C4-2B (cell line): ENCODE results near the gene FBLN5.
"Not testable (repeated sequence)": the region's sequence is repeated elsewhere in the genome, so short reads cannot be mapped to it uniquely, and the experiment has no call there.

ENCODE experiments used
- H3K27ac ChIP-seq: fragments of 450-650 bp; 2 replicates; pipeline ENCODE4 v1.5.1; 2017
- ZFX ChIP-seq: fragments of 450-650 bp; IDR thresholded peaks from 2 replicates; pipeline ENCODE4 v1.6.1; 2017
- TF ChIP-seq, protein P1 (sequence below): fragments of 450-650 bp; conservative IDR thresholded peaks from 2 replicates; pipeline ENCODE4 v1.5.1; 2017; ENCODE audit warnings: mild to moderate bottlenecking

Gene FBLN5

DNA sequence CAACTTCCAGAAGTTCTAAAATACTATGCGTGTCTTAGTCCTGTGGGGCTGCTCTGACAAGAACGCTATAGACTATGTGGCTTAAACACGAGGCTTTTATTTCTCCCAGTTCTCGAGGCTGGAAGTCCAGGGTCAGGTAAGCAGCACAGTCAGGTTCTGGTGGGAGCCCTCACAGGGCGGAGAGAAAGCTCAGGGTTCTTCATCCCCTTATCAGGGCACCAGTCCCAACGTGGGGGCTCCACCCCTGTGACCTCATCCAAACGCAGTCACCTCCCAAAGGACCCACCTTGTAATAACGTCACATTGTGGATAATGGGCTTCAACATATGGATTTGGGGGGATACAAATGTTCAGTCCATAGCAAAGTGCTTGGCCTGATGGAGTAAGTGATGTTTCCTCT is 43.0 kb downstream of the FBLN5 start:
- no peak for TF ChIP-seq ZFX
- TF ChIP-seq, protein P1, sequence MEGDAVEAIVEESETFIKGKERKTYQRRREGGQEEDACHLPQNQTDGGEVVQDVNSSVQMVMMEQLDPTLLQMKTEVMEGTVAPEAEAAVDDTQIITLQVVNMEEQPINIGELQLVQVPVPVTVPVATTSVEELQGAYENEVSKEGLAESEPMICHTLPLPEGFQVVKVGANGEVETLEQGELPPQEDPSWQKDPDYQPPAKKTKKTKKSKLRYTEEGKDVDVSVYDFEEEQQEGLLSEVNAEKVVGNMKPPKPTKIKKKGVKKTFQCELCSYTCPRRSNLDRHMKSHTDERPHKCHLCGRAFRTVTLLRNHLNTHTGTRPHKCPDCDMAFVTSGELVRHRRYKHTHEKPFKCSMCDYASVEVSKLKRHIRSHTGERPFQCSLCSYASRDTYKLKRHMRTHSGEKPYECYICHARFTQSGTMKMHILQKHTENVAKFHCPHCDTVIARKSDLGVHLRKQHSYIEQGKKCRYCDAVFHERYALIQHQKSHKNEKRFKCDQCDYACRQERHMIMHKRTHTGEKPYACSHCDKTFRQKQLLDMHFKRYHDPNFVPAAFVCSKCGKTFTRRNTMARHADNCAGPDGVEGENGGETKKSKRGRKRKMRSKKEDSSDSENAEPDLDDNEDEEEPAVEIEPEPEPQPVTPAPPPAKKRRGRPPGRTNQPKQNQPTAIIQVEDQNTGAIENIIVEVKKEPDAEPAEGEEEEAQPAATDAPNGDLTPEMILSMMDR: no peak
- H3K27ac ChIP-seq: no peak overlapping the region

DNA sequence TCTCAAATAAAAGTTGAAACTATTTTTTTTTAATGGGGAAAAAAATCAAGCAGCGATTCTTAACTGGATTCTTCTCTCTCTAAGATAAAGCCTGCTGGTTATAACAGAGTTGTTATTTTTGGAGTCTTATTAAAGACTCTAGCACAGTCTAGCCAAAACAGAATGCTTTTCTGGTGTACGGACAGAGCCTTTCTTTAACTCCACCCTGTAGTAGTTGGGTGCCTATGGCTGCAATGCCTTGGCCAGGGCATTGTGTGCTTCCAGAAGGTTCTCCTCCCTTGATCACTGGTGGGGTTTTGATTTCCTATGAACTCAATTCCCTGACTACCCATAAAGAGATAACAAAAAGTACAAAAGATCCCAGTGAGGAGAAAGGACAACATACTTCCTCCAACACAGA is 44.4 kb downstream of the FBLN5 start:
- no peak overlapping the region for H3K27ac ChIP-seq
- TF ChIP-seq, protein P1: no peak
- no peak for TF ChIP-seq ZFX

DNA sequence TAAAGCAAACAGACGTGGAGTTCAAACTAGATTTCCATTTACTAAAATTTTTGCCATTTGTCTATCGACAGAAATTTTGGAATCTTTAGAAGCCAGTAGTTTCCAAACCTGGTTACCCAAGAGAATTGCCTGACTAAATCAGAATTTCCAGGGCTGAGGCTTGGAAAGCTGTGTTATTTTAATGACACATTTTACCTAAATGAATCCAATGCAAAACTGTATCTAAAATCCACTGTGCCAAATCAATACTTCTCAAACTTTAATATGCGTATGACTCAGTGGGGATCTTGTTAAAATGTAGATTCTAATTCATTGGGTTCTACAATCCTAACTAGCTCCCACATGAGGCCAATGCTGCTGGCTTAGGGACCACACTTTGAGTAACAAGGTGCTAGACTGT is 45.2 kb downstream of the FBLN5 start:
- no peak overlapping the region for H3K27ac ChIP-seq
- no peak for TF ChIP-seq ZFX
- TF ChIP-seq, protein P1: no peak

DNA sequence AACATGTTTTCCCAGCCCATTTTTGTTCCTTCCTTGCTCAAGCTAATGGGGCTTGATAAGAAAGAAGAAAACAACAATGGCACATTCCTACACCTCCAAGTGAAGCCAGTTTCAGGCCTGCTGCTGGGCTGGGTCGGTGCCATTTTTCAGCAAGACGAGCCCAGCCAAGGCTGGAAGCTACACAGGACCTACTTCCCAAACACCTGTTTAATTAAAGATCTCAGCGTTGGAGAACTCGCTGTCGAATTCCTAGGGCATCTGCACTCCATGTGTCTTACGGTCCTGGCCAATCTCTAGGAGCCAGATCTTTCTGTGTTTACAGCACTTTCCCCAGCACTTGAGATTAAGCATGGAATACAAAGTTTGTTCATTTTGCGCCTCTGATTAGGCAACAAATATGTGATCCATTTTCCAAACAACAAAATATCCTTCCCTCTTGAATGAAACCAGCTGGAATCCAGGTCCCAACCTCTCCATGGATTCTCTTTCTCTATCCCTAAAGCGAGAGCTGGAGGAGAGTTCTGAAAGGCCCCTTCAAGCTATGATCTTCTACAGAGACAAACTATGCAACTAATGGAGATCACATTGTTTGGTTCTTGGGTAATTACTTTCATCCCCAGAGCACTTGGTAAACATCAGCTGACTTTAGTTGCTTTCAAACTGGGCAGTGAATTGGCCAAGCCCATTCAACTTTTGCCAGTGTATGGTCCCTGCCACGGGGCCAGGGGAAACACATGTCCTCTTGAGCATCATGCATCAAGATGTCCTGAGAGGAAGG is 45.9 kb downstream of the FBLN5 start:
- no peak for TF ChIP-seq ZFX
- TF ChIP-seq, protein P1: no peak
- H3K27ac ChIP-seq: no peak overlapping the region

DNA sequence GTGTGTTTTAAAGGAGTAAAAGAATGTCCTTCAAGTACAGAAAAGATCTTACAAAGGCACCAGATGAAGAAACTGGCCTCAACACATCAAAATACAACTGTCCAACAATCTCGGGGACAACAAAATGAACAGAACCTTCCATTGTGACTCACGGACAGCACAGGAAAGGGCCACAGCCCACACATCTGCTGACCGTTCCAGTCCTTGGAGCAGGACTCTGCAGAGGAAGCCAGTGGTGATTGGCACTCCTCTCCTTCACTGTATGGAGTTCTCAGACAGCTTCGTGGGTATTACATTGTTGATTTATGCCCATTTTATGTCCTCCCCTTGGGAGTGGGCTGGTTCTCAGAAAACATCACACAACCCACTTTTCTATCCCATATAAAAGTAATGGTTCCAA is 47.7 kb downstream of the FBLN5 start:
- no peak for TF ChIP-seq ZFX
- TF ChIP-seq, protein P1: no peak
- H3K27ac ChIP-seq: no peak overlapping the region

DNA sequence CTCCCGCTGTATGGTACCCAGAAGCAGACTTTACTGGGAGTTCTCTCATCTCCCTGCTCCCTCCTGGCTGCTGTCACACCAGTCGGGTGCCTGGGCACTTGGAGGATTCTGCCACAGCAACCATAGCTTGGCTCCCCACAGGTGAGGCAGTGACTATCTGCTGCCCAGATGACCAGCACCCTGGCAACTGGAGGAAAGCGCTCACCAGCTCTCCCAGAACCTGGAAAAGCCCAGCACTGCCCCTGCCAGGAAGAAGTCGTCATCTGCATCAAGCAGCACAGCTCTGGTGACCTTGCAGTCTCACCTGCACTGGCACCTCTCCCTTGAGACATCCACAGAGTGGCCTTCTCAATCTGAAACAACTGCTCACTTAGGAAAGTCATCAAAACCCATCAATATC is 48.3 kb downstream of the FBLN5 start:
- H3K27ac ChIP-seq: no peak overlapping the region
- TF ChIP-seq, protein P1: peak; percentile 79
- TF ChIP-seq ZFX: no peak

DNA sequence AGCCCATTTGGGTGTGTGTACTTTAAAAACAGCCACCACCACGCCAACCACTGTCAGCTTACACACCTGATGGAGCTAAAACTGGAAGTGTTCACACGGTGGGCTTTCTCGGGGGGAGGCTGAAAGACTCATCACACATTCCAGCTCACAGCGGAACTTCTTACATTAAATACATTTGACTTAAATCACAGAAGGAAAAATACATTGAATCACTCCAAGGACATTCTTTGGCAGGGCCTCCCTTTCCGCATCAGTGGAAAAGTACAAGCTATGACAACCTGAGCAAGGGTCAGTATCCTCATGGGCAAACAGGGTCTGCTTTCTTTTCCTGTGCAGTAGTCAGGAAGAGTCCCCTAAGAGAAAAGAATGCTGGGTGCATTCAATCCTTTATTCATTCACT is 49.1 kb downstream of the FBLN5 start:
- TF ChIP-seq, protein P1: no peak
- no peak for TF ChIP-seq ZFX
- no peak overlapping the region for H3K27ac ChIP-seq

DNA sequence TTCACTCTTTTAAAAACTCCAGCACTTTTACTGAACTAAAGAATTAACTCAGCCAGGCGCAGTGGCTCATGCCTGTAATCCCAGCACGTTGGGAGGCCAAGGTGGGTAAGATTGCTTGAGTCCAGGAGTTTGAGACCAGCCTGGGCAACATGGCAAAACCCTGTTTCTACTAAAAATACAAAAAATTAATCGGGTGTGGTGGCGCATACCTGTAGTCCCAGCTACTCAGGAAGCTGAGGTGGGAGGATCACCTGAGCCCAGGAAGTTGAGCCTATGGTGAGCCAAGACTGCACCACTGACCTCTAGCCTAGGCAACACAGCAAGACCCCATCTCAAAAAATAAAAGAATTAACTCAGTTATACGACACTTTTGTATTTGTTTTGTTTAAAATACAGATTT is 49.8 kb downstream of the FBLN5 start:
- H3K27ac ChIP-seq: not testable (repeated sequence)
